Measurements from ENCODE around the gene PAPOLG.
"Not testable (repeated sequence)": the region's sequence is repeated elsewhere in the genome, so short reads cannot be mapped to it uniquely, and the experiment has no call there.

PAPOLG gene

GRCh38 chr2:60775048-60775639 lies 19.1 kb downstream of the PAPOLG start:
- no peak for DNase-seq

GRCh38 chr2:60778352-60778751 lies 22.3 kb downstream of the PAPOLG start:
- no peak for DNase-seq

DNA sequence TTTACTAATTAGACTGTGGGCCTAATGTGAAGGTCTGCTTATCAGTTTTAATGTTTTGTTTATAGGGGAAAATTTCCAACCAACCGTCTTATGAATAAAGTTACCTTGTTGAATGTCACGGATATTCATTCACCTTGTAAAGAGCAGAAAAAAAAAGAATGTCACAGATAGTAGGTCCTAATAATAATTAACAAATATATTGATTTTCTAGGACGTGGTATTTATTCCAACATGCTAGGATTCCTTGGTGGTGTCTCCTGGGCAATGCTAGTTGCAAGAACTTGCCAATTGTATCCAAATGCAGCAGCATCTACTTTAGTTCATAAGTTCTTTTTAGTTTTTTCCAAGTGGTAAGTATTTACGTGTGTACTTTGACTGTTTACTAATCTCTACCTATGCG lies 23.4 kb downstream of the PAPOLG start:
- DNase-seq = no peak

GRCh38 chr2:60780721-60781120 lies 24.7 kb downstream of the PAPOLG start:
- no peak for DNase-seq

- no peak for DNase-seq
Measured at GRCh38 chr2:60793169-60793568, 37.1 kb downstream of the PAPOLG start.

GRCh38 chr2:60794271-60794863 lies 38.3 kb downstream of the PAPOLG start:
- DNase-seq = peak; percentile 13

DNA sequence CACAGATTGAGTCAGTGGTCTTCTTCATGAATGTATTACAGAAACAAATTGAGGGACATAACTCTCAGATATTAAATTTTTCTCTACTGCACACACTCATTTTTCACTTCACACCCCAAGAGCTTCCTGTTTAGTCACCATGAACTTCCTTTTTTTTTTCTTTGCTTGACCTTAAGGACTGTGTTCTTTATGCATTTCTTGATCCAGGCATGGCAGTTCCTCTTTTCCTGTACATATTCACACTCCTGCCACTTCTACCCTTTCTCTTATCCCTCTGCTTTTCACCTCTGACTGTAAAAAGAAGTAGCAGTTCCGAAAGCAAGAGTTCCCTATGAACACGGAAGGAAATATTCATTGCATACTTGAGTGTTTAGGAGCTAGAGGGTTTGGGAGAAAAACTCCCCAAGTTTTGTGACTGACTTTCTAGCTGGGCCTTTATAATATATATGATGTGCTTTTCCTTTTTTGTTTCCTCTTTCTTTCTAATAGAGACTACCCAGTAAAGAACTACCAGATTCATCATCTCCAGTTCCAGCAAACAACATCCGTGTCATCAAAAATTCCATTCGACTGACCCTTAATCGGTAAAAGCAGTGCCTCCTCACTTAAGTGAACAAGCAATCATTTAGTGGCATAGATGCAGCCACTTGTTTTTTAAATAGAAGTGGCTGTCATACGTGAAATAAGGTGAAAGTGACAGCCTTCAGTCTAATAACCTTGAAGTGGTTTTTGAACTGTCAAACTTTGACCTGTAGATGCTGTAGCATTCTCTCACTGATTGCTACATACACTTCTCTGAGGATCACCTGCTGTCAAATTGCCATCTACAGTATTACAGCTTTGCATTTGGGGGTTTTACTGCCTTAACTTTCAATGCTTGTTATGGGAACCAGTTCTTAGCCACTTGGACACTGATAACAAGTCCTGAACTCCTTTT lies 40.8 kb downstream of the PAPOLG start:
- no peak for DNase-seq

GRCh38 chr2:60804473-60804872 lies 48.4 kb downstream of the PAPOLG start:
- no peak for DNase-seq

DNA sequence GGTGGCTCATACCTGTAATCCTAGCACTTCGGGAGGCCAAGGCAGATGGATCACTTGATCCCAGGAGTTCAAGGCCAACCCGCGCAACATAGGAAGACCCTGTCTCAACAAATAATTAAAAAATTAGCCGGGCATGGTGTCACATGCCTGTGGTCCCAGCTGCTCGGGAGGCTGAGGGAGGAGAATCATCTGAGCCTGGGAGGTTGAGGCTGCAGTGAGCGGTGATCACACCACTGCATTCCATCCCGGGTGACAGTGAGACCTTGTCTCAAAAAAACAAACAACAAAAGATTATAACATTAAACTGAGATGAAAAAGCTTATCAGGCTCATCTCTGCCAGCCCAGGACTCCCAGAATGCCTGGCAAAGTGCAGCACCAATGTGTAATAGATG lies 50.5 kb downstream of the PAPOLG start:
- no peak for DNase-seq

GRCh38 chr2:60806988-60807681 lies 51.1 kb downstream of the PAPOLG start:
- DNase-seq = peak; percentile 77

DNA sequence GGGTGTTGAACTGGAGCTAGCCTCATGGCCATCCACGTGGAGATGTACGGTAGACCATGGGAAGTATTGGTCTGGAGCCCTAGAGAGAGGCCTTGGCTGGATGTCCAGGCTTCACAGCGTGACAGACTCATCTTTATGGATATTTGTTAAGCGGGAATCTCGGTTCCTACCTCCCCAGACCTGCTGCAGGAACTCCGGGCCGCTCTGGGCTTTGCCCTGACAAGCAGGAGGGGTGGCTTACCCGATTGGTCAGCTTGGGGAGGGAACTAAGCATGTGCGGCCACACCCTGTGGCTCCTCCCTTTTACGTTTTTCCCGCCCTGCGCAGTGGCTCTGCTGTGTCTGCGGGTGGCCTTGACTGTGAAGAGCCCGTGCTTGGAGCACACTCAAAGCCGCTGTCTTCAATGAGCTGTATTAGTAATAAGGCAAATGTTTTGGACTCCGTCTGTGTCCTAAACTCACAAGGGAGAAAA lies 52.3 kb downstream of the PAPOLG start:
- no peak for DNase-seq

DNA sequence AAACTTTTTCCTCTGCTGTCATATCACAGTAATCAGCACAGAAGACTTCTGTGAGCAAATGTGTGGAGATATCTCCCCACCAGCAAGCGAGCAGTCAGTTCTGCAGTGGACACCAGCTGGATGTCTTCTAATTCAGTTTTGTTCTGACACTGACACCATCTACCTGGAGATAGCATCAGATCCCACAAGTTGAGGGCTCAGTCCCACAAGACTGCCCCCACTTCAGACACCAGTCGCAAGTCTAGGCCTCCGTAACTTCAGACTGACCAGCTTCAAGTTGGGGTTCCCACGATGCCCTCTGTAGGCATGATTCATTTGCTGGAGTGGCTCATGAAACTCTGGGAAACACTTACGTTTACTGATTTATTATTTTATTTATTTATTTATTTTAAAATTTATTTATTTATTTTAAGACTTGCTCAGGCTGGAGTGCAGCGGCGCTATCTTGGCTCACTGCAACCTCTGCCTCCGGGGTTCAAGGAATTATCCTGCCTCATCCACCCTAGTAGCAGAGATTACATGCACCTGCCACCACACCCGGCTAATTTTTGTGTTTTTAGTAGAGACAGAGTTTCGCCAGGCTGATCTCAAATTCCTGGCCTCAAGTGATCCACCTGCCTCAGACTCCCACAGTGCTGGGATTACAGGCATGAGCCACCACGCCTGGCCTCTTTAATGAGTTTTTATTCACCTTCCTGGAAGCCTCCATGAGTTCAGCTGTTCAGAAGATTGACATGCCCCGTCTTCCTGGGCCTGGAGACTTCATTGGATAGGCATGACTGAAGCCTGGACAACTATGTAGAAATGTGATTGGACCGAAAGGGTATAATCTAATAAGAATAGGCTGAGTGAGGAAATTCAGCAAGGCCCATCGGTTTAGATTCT lies 55.7 kb downstream of the PAPOLG start:
- no peak for DNase-seq

GRCh38 chr2:60817191-60817590 lies 61.1 kb downstream of the PAPOLG start:
- DNase-seq = not testable (repeated sequence)

GRCh38 chr2:60818272-60818671 lies 62.2 kb downstream of the PAPOLG start:
- no peak for DNase-seq

- no peak for DNase-seq
Measured at GRCh38 chr2:60819155-60819862, 63.2 kb downstream of the PAPOLG start.

GRCh38 chr2:60819936-60820335 lies 63.9 kb downstream of the PAPOLG start:
- DNase-seq = no peak

- DNase-seq = no peak
Measured at GRCh38 chr2:60820416-60821132, 64.5 kb downstream of the PAPOLG start.

- no peak for DNase-seq
Measured at GRCh38 chr2:60821133-60821469, 65.0 kb downstream of the PAPOLG start.

DNA sequence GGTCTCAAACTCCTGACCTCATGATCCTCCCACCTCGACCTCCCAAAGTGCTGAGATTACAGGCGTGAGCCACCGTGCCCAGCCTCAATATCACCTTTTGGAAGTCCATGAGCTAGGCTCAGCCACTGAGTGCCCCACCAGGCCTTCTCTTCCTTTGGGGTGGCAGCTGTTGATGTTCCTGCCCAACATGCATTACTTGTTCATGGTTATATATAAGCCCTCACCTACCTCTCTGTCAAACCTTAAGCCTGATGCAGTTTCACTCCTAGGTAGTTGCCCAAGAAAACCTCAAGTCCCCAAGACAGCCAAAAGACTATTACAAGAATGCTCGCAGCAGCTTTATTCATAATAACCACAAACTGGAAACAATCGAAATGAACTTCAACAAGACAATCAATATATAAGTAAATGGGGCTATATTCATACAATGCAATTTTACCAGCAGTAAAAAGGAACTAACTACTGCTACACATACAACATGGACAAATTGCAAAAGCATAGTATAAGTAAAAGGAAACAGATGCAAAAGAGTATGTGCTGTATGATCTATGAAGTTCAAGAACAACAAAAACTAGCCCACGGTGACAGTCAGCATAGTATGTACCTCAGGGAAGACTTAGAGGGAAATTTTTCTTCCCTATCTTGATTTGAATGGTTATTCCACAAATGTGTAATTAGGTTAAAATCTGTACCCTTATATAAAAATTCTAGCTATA lies 65.7 kb downstream of the PAPOLG start:
- no peak for DNase-seq

- DNase-seq = no peak
Measured at GRCh38 chr2:60822987-60823386, 66.9 kb downstream of the PAPOLG start.

All from NCI-H82 (cell line).